Thoracic aorta (tissue), 2 donors: ENCODE results near the gene ACVR1B. TPM values are rescaled to one million over a fixed set of nuclear protein-coding genes. Genes with fewer than 3 reads are reported as not detected.
"Not testable (repeated sequence)": the region's sequence is repeated elsewhere in the genome, so short reads cannot be mapped to it uniquely, and the experiment has no call there.

ENCODE experiments used
- ATAC-seq: fragments of 150-250 bp; one replicate; pipeline ENCODE4 v1.8.0; 2017; ENCODE audit warnings: low read depth; ENCODE audit not compliant: insufficient number of reproducible peaks, low FRiP score
- DNase-seq: peaks from one replicate; pipeline ENCODE4 v3.0.0-alpha.2; 2020; ENCODE audit warnings: low spot score
- H3K27ac ChIP-seq, 2 donors: fragments of 200-600 bp; sonication (generic); 1 replicate in 1 of 2; 2 replicates in 1 of 2; pipeline ENCODE4 v1.5.1; 2016; ENCODE audit warnings: mild to moderate bottlenecking in 2 of 2, moderate library complexity in 2 of 2
- H3K27me3 ChIP-seq: fragments of 200-600 bp; sonication (generic); replicated peaks from 2 replicates; pipeline ENCODE4 v1.6.0; 2016; ENCODE audit warnings: mild to moderate bottlenecking; ENCODE audit not compliant: insufficient read depth
- H3K36me3 ChIP-seq: fragments of 200-600 bp; sonication (generic); one replicate; pipeline ENCODE4 v1.5.1; 2016
- H3K4me1 ChIP-seq, 2 donors: fragments of 200-600 bp; sonication (generic); 1 replicate in 1 of 2; 2 replicates in 1 of 2; pipeline versions ENCODE4 v1.5.1 to v1.6.0; 2016; ENCODE audit warnings: low read depth in 2 of 2, mild to moderate bottlenecking in 1 of 2; ENCODE audit not compliant: control insufficient read depth in 1 of 2
- H3K4me3 ChIP-seq: fragments of 200-600 bp; sonication (generic); 2 replicates; pipeline ENCODE4 v1.5.1; 2016; ENCODE audit warnings: mild to moderate bottlenecking
- H3K9me3 ChIP-seq: fragments of 200-600 bp; sonication (generic); 2 replicates; pipeline ENCODE4 v1.5.1; 2016
- CTCF ChIP-seq: fragments of 200-600 bp; sonication (generic); IDR thresholded peaks from one replicate; pipeline ENCODE4 v1.5.1; 2019; ENCODE audit warnings: antibody characterized with exemption
- total RNA-seq, 2 donors: library from RNA; depleted of rRNA; stranded (reverse); fragments of >200 nt; gene quantifications; one replicate each; pipeline versions ENCODE4 v1.1.0 to v1.2.3, GENCODE V29; 2016

Gene ACVR1B
- total RNA-seq, 2 donors from 2014 or later: 9.9 to 24.4 TPM

GRCh38 chr12:51975196-51975595 is 23.7 kb downstream of the ACVR1B start:
- no peak overlapping the region for H3K27ac ChIP-seq
- peaks cover 14% of the 10 kb centered on the region for H3K36me3 ChIP-seq
- peaks cover 42 to 46% of the 10 kb centered on the region in 2 donors for H3K4me1 ChIP-seq
- no peak for ATAC-seq
- no peak for TF ChIP-seq CTCF
- no peaks in the 10 kb centered on the region for H3K9me3 ChIP-seq
- no peaks in the 10 kb centered on the region for H3K27me3 ChIP-seq
- no peak overlapping the region for H3K4me3 ChIP-seq
- no peak for DNase-seq

GRCh38 chr12:51976376-51977160 is 25.1 kb downstream of the ACVR1B start:
- no peak for TF ChIP-seq CTCF
- Histone ChIP-seq H3K27me3 (no peaks in the 10 kb centered on the region), H3K4me1 (peaks cover 32% of the 10 kb centered on the region in 2 donors), H3K4me3 (no peak overlapping the region), H3K9me3 (no peaks in the 10 kb centered on the region), H3K27ac (no peak overlapping the region), H3K36me3 (peaks cover 23% of the 10 kb centered on the region)
- ATAC-seq: no peak
- no peak for DNase-seq

- H3K36me3 ChIP-seq: peaks cover 26% of the 10 kb centered on the region
Observed at GRCh38 chr12:51977320-51977753, 25.8 kb downstream of the ACVR1B start.

GRCh38 chr12:51979306-51979705 is 27.8 kb downstream of the ACVR1B start:
- not testable (repeated sequence) for ATAC-seq, DNase-seq, H3K9me3 ChIP-seq, H3K27ac ChIP-seq, H3K4me1 ChIP-seq, H3K27me3 ChIP-seq, H3K4me3 ChIP-seq
- H3K36me3 ChIP-seq: peaks cover 32% of the 10 kb centered on the region

More at GRCh38 chr12:51977320-51977753, 25.8 kb downstream of the ACVR1B start:
- H3K9me3 ChIP-seq: no peaks in the 10 kb centered on the region
- H3K4me3 ChIP-seq: no peak overlapping the region
- no peak for TF ChIP-seq CTCF
- no peak overlapping the region for H3K27ac ChIP-seq
- DNase-seq (no peak), ATAC-seq (no peak)
- H3K27me3 ChIP-seq: no peaks in the 10 kb centered on the region
- H3K4me1 ChIP-seq: peaks cover 25% of the 10 kb centered on the region in 2 donors

GRCh38 chr12:51980051-51980808 is 28.7 kb downstream of the ACVR1B start:
- TF ChIP-seq CTCF: peak; percentile 94
- peaks cover 34% of the 10 kb centered on the region for H3K36me3 ChIP-seq
- H3K27me3 ChIP-seq: no peaks in the 10 kb centered on the region
- H3K4me1 ChIP-seq: no peaks in the 10 kb centered on the region
- no peak overlapping the region for H3K27ac ChIP-seq
- DNase-seq (no peak), ATAC-seq (peak; percentile 78)
- H3K9me3 ChIP-seq: no peaks in the 10 kb centered on the region
- no peak overlapping the region for H3K4me3 ChIP-seq
